Esophagus squamous epithelium (tissue), 4 donors: ENCODE data around the gene CAMTA1.

Source experiments
- POLR2A ChIP-seq, 4 donors: fragments of 450-650 bp; IDR thresholded peaks; one replicate each; pipeline ENCODE4 v1.6.1; 2017; ENCODE audit warnings: antibody characterized with exemption in 4 of 4, mild to moderate bottlenecking in 4 of 4, moderate library complexity in 3 of 4
- TF ChIP-seq, protein P1 (sequence below), 6 experiments: fragments of 450-650 bp in 4 of 6; fragments of 200-600 bp in 2 of 6; sonication (generic) in 2 of 6; IDR thresholded peaks; one replicate each; pipeline ENCODE4 v1.5.1; 2016 to 2019; ENCODE audit warnings: antibody characterized with exemption in 6 of 6, mild to moderate bottlenecking in 4 of 6, moderate library complexity in 4 of 6

DNA sequence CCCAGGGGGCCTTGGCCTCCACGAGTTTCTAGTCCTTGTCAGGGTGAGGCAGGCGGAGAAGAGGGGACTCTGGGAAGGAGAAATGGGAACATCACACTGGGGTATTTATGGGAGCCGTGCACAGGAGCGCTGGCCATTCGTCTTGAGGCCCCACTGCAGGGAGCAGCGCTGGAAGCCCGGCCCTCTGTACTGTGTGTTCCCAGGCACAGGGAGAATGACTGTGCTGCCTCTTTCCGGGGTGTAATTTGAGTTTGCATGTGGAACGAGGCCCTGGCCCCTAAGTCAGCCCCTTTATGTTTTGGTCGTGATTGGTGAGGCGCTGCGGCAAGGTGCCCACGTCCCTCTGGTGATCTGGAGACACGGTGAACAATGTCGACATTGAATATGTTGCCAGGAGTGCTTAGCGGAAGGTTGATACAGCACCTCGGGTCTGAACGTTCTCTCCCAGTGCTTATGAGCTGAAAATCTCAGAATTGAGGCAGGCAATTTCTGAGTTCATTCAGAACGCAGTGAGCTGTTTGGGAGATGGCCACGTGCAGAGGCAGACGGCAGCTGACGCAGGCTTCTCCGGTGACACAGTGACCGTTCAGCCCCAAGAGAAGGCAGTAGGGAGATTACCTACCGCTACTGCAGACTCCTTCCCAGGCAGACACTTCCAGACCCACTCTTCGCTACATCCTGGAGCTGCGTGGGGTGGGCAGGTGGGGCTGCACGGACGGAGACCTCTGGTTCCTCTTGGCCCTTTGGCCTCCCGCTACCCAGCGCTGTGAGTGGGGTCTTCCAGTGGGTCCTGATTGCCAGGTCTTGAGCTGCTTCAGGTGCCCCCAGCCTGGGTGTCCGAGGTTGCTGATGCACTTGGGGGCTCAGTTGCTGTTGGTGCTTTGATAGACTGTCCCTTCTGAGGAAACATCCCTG lies 265.8 kb downstream of the CAMTA1 start:
- TF ChIP-seq, protein P1, sequence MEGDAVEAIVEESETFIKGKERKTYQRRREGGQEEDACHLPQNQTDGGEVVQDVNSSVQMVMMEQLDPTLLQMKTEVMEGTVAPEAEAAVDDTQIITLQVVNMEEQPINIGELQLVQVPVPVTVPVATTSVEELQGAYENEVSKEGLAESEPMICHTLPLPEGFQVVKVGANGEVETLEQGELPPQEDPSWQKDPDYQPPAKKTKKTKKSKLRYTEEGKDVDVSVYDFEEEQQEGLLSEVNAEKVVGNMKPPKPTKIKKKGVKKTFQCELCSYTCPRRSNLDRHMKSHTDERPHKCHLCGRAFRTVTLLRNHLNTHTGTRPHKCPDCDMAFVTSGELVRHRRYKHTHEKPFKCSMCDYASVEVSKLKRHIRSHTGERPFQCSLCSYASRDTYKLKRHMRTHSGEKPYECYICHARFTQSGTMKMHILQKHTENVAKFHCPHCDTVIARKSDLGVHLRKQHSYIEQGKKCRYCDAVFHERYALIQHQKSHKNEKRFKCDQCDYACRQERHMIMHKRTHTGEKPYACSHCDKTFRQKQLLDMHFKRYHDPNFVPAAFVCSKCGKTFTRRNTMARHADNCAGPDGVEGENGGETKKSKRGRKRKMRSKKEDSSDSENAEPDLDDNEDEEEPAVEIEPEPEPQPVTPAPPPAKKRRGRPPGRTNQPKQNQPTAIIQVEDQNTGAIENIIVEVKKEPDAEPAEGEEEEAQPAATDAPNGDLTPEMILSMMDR (IDR thresholded peaks at IDR 0.05), result no peak
- TF ChIP-seq POLR2A (IDR thresholded peaks at IDR 0.05), result no peak
